ENCODE results near the gene SFTPD.
A peak's percentile ranks its signal among the peaks of the same experiment; 100 is the strongest.
"Not testable (repeated sequence)": the region's sequence is repeated elsewhere in the genome, so short reads cannot be mapped to it uniquely, and the experiment has no call there.

SFTPD gene

DNA sequence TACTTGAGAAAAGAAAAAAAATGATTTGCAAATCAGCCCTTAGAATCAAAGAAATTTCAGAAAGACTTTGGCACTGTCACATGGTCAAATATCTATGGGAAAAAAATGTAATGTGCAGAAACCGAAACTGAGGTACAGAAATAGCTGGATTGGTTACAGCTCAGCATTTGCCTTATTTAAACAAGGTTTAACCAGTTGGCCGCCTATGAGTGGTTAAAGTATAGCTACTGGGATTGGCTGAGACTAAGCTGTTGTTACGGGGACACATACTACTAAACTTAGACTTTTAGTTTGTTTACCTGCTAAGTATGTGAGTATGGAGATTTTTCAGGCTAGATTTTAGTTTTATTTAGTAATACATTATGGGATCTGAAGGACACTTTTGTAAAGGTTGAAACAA, 38.6 kb downstream of the SFTPD start:
- in situ Hi-C loops (cut with HindIII; ENCODE audit: low sequenced_read_pairs) = loop anchor here (25.0 kb wide), 1 partner anchor 548 kb away; no protein-coding TSS in a partner anchor
- no peak overlapping the region for H3K4me3 ChIP-seq (ENCODE audit: low read depth, low read length)
- TF ChIP-seq CTCF (IDR thresholded peaks at IDR 0.05; ENCODE audit: low read depth, low read length, missing control alignments) = no peak
- DNase-seq (ENCODE audit: low read depth) = no peak

- no peak for TF ChIP-seq CTCF (IDR thresholded peaks at IDR 0.05; ENCODE audit: low read depth, low read length, missing control alignments)
- in situ Hi-C loops (cut with HindIII; ENCODE audit: low sequenced_read_pairs) = loop anchor here (25.0 kb wide), 1 partner anchor 543 kb away; no protein-coding TSS in a partner anchor
- no peak for DNase-seq (ENCODE audit: low read depth)
- peak overlapping the region; percentile 69 for H3K4me3 ChIP-seq (ENCODE audit: low read depth, low read length)
Observed at GRCh38 chr10:79905322-79906314, 43.3 kb downstream of the SFTPD start.

- DNase-seq (ENCODE audit: low read depth) = no peak
- in situ Hi-C loops (cut with HindIII; ENCODE audit: low sequenced_read_pairs) = loop anchor here (25.0 kb wide), 1 partner anchor 542 kb away; no protein-coding TSS in a partner anchor
- H3K4me3 ChIP-seq (ENCODE audit: low read depth, low read length) = peak overlapping the region; percentile 69
- TF ChIP-seq CTCF (IDR thresholded peaks at IDR 0.05; ENCODE audit: low read depth, low read length, missing control alignments) = no peak
Observed at GRCh38 chr10:79904671-79905321, 44.1 kb downstream of the SFTPD start.

DNA sequence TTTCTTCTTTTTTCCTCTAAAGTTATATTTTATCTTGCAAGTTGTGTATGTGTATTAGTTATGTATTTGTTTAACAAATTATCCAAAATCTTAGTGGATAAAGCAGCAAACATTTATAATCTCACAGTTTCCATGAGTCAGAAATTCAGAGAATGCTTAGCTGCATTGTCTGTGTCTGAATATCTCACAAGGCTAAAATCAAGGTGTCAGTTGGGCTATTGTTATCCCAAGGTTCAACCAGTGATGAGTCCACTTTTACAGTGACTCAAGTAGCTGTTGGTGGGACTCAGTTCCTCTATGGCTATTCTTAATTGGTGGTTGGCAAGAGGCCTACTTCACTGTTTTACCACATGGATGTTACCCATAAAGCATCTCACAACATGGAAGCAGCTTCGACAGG, 47.3 kb downstream of the SFTPD start:
- DNase-seq (ENCODE audit: low read depth); H3K4me3 ChIP-seq (ENCODE audit: low read depth, low read length): not testable (repeated sequence)
- in situ Hi-C loops (cut with HindIII; ENCODE audit: low sequenced_read_pairs) = loop anchor here (25.0 kb wide), 1 partner anchor 539 kb away; no protein-coding TSS in a partner anchor

- in situ Hi-C loops (cut with HindIII; ENCODE audit: low sequenced_read_pairs) = no loop called here
- TF ChIP-seq CTCF (IDR thresholded peaks at IDR 0.05; ENCODE audit: low read depth, low read length, missing control alignments) = no peak
Observed at GRCh38 chr10:79898597-79899325, 50.1 kb downstream of the SFTPD start.

GRCh38 chr10:79892896-79893295, 56.0 kb downstream of the SFTPD start:
- H3K4me3 ChIP-seq (ENCODE audit: low read depth, low read length); DNase-seq (ENCODE audit: low read depth); in situ Hi-C loops (cut with HindIII; ENCODE audit: low sequenced_read_pairs): not testable (repeated sequence)

More at GRCh38 chr10:79898597-79899325, 50.1 kb downstream of the SFTPD start:
- DNase-seq (ENCODE audit: low read depth) = no peak
- H3K4me3 ChIP-seq (ENCODE audit: low read depth, low read length) = no peak overlapping the region

- in situ Hi-C loops (cut with HindIII; ENCODE audit: low sequenced_read_pairs) = no loop called here
- no peak for DNase-seq (ENCODE audit: low read depth)
- H3K4me3 ChIP-seq (ENCODE audit: low read depth, low read length) = no peak overlapping the region
- TF ChIP-seq CTCF (IDR thresholded peaks at IDR 0.05; ENCODE audit: low read depth, low read length, missing control alignments) = no peak
Observed at GRCh38 chr10:79890469-79890868, 58.4 kb downstream of the SFTPD start.

GRCh38 chr10:79888984-79889383, 59.9 kb downstream of the SFTPD start:
- DNase-seq (ENCODE audit: low read depth); H3K4me3 ChIP-seq (ENCODE audit: low read depth, low read length); in situ Hi-C loops (cut with HindIII; ENCODE audit: low sequenced_read_pairs): not testable (repeated sequence)

Measured in astrocyte of the cerebellum (primary cell).